ENCODE measurements around the gene HGD. TPM values are rescaled to one million over a fixed set of nuclear protein-coding genes. Genes with fewer than 3 reads are reported as not detected.

HGD gene
- polyA plus RNA-seq, 1 donor (not counting 4 experiments of a cell fraction or from before 2014, with no cell fraction given) = not detected

DNA sequence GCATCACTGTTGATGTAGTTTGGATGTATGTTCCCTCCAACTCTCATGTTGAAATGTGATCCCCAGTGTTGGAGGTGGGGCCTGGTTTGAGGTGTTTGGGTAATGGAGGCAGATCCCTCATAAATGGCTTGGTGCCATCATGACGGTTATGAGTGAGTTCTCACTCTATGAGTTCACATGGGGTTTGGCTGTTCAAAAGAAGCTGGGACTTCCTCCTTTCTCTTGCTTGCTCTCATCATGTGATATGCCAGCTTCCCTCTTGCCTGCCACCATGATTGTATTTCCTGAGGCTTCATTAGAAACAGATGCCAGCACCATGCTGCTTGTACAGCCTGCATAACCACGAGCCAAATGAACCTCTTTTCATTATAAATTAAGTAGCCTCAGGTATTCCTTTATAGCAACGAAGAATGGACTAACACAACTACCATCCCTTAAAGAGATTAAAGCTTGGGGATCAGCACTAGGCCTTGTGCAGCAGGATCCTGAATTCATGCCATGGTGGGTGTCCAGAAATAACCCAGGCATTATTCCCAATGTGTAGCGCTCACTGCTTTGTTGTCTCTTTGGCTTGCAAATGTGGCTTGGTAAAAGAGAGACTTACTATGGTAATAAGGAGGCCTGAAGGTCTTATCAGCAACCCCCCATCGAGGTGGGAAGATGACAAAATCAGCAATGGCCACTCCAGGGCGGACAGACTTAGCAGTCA is 44.0 kb downstream of the HGD start:
- no peak overlapping the region for H2AFZ ChIP-seq (ENCODE audit: control insufficient read depth, low read length)
- H3K27ac ChIP-seq (ENCODE audit: control insufficient read depth, insufficient read depth, low read length) = no peak overlapping the region
- H3K4me3 ChIP-seq (ENCODE audit: control insufficient read depth in 2 of 3, extremely low read depth in 1 of 3, insufficient read depth in 2 of 3, low read depth in 1 of 3, low read length in 3 of 3) = no peak overlapping the region
- H4K20me1 ChIP-seq (ENCODE audit: control insufficient read depth, extremely low read depth, insufficient read depth, low read length) = no peaks in the 10 kb centered on the region
- H3K27me3 ChIP-seq (ENCODE audit: control insufficient read depth, extremely low read depth, insufficient read depth, low read length) = no peaks in the 10 kb centered on the region
- no peak overlapping the region for H3K9ac ChIP-seq (ENCODE audit: control insufficient read depth, extremely low read depth, insufficient read depth, low read length)
- H3K36me3 ChIP-seq (ENCODE audit: control insufficient read depth in 2 of 2, extremely low read depth in 1 of 2, insufficient read depth in 2 of 2, low read length in 2 of 2) = no peaks in the 10 kb centered on the region
- no peaks in the 10 kb centered on the region for H3K9me3 ChIP-seq (ENCODE audit: control insufficient read depth, low read depth, low read length)
- no peaks in the 10 kb centered on the region for H3K9me1 ChIP-seq (ENCODE audit: control insufficient read depth, extremely low read depth, insufficient read depth, low read length)
- H3K4me2 ChIP-seq (ENCODE audit: control insufficient read depth, extremely low read depth, insufficient read depth, low read depth, low read length) = no peak overlapping the region
- FAIRE-seq (no peak), DNase-seq (ENCODE audit: low read depth, low spot score) (no peak)
- no peaks in the 10 kb centered on the region for H3K79me2 ChIP-seq (ENCODE audit: control insufficient read depth, insufficient read depth, low read length)
- no peaks in the 10 kb centered on the region for H3K4me1 ChIP-seq (ENCODE audit: control insufficient read depth, extremely low read depth, insufficient read depth, low read length)
- TF ChIP-seq EZH2 (IDR thresholded peaks at IDR 0.05; ENCODE audit: low read length) = no peak
- TF ChIP-seq, protein P1, sequence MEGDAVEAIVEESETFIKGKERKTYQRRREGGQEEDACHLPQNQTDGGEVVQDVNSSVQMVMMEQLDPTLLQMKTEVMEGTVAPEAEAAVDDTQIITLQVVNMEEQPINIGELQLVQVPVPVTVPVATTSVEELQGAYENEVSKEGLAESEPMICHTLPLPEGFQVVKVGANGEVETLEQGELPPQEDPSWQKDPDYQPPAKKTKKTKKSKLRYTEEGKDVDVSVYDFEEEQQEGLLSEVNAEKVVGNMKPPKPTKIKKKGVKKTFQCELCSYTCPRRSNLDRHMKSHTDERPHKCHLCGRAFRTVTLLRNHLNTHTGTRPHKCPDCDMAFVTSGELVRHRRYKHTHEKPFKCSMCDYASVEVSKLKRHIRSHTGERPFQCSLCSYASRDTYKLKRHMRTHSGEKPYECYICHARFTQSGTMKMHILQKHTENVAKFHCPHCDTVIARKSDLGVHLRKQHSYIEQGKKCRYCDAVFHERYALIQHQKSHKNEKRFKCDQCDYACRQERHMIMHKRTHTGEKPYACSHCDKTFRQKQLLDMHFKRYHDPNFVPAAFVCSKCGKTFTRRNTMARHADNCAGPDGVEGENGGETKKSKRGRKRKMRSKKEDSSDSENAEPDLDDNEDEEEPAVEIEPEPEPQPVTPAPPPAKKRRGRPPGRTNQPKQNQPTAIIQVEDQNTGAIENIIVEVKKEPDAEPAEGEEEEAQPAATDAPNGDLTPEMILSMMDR (optimal IDR thresholded peaks at IDR 0.05 in 1 of 3, IDR thresholded peaks at IDR 0.05 in 1 of 3, conservative IDR thresholded peaks at IDR 0.05 in 1 of 3; ENCODE audit: extremely low read depth in 1 of 3, insufficient read depth in 2 of 3, low read length in 3 of 3) = no peak
- dilution Hi-C loops (cut with MboI; ENCODE audit: extremely low pct_ligation_motif_present, low sequenced_read_pairs) = no loop called here

DNA sequence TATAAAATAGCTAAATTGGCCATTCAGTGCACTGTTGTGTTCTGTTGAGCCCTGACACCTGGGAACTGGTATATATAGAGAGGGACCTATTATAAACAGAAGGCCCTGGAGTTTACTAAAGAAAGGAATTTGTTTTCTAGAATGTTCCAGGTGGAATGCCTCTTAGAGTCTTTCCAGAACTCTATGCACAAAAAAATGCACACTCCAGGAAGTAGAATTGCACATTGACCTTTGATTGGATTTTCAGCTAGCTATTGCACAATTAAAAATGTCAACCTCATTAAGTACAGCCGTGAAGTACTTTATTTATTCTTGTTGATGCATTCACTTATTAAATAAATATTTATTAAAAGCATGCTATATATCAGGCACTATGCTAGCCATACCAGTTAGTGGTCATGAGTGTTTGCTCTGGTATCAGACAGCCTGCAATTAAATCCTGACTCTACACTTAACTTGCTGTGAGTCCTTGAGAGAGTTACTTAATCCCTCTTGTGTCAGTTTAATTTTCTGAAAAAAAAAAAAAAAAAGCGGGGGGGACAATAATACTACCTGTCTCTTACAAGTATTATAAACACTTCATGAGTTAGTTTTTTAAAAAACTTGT is 45.1 kb downstream of the HGD start:
- TF ChIP-seq EZH2 (IDR thresholded peaks at IDR 0.05; ENCODE audit: low read length) = no peak
- TF ChIP-seq, protein P1 (optimal IDR thresholded peaks at IDR 0.05 in 1 of 3, IDR thresholded peaks at IDR 0.05 in 1 of 3, conservative IDR thresholded peaks at IDR 0.05 in 1 of 3; ENCODE audit: extremely low read depth in 1 of 3, insufficient read depth in 2 of 3, low read length in 3 of 3) = no peak
- no peaks in the 10 kb centered on the region for H3K36me3 ChIP-seq (ENCODE audit: control insufficient read depth in 2 of 2, extremely low read depth in 1 of 2, insufficient read depth in 2 of 2, low read length in 2 of 2)
- no peaks in the 10 kb centered on the region for H3K9me1 ChIP-seq (ENCODE audit: control insufficient read depth, extremely low read depth, insufficient read depth, low read length)
- no peaks in the 10 kb centered on the region for H3K9me3 ChIP-seq (ENCODE audit: control insufficient read depth, low read depth, low read length)
- no peak overlapping the region for H3K4me3 ChIP-seq (ENCODE audit: control insufficient read depth in 2 of 3, extremely low read depth in 1 of 3, insufficient read depth in 2 of 3, low read depth in 1 of 3, low read length in 3 of 3)
- dilution Hi-C loops (cut with MboI; ENCODE audit: extremely low pct_ligation_motif_present, low sequenced_read_pairs) = no loop called here
- H4K20me1 ChIP-seq (ENCODE audit: control insufficient read depth, extremely low read depth, insufficient read depth, low read length) = no peaks in the 10 kb centered on the region
- H3K79me2 ChIP-seq (ENCODE audit: control insufficient read depth, insufficient read depth, low read length) = no peaks in the 10 kb centered on the region
- H2AFZ ChIP-seq (ENCODE audit: control insufficient read depth, low read length) = no peak overlapping the region
- H3K27ac ChIP-seq (ENCODE audit: control insufficient read depth, insufficient read depth, low read length) = no peak overlapping the region
- no peak for FAIRE-seq
- no peak for DNase-seq (ENCODE audit: low read depth, low spot score)
- no peak overlapping the region for H3K4me2 ChIP-seq (ENCODE audit: control insufficient read depth, extremely low read depth, insufficient read depth, low read depth, low read length)
- H3K9ac ChIP-seq (ENCODE audit: control insufficient read depth, extremely low read depth, insufficient read depth, low read length) = no peak overlapping the region
- H3K4me1 ChIP-seq (ENCODE audit: control insufficient read depth, extremely low read depth, insufficient read depth, low read length) = no peaks in the 10 kb centered on the region
- no peaks in the 10 kb centered on the region for H3K27me3 ChIP-seq (ENCODE audit: control insufficient read depth, extremely low read depth, insufficient read depth, low read length)
